GM10266 (cell line): ENCODE data around the gene APLP1.
"Not testable (repeated sequence)": the region's sequence is repeated elsewhere in the genome, so short reads cannot be mapped to it uniquely, and the experiment has no call there.

Source experiments
- DNase-seq: peaks from one replicate; pipeline ENCODE4 v3.0.0; 2012; ENCODE audit errors: extremely low spot score
- CTCF ChIP-seq: IDR thresholded peaks from 2 replicates; pipeline ENCODE4 v1.5.1; 2012; ENCODE audit warnings: mild to moderate bottlenecking, low read depth; ENCODE audit not compliant: control insufficient read depth, insufficient read depth; ENCODE audit errors: missing control alignments

Gene APLP1

DNA sequence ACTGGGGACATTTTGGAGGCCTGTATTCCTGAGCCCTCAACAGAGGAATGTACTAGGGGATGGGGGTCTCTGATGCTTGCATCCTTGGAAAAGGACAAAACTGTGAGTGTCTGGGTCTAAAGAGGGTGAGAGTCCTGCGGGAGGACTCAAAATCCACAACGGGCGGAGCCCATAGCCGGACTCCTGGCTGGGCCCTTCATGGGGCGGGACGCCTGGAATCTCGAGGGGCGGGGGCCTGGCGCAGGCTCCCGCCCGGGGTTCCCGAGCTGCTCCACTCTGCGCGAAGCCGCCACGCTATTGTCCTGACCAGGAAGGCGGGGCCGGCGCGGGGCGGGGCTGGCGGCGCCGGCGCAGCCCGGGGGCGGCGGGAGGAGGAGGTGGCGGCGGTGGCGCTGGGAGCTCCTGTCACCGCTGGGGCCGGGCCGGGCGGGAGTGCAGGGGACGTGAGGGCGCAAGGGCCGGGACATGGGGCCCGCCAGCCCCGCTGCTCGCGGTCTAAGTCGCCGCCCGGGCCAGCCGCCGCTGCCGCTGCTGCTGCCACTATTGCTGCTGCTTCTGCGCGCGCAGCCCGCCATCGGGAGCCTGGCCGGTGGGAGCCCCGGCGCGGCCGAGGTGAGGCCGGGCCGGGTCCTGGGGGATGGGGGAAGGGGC lies at the start of gene APLP1:
Gene APLP1 (plus strand): TSS at position 403 of the 651 bp plus-strand sequence. CDS start 63 bp downstream, at position 466.
- peak; percentile 83 for DNase-seq
- no peak for TF ChIP-seq CTCF

- no peak for DNase-seq
- no peak for TF ChIP-seq CTCF
Observed at GRCh38 chr19:35822579-35822978, 45.8 kb upstream of the APLP1 start.

- TF ChIP-seq CTCF = no peak
- DNase-seq = no peak
Observed at GRCh38 chr19:35824150-35824549, 44.2 kb upstream of the APLP1 start.

GRCh38 chr19:35828692-35829301 lies 39.6 kb upstream of the APLP1 start:
- no peak for DNase-seq
- no peak for TF ChIP-seq CTCF

GRCh38 chr19:35830986-35831385 lies 37.4 kb upstream of the APLP1 start:
- no peak for TF ChIP-seq CTCF
- no peak for DNase-seq

- no peak for TF ChIP-seq CTCF
- DNase-seq = no peak
Observed at GRCh38 chr19:35832054-35832453, 36.3 kb upstream of the APLP1 start.

GRCh38 chr19:35833972-35834371 lies 34.4 kb upstream of the APLP1 start:
- no peak for TF ChIP-seq CTCF
- no peak for DNase-seq

- not testable (repeated sequence) for DNase-seq
Observed at GRCh38 chr19:35836096-35836495, 32.3 kb upstream of the APLP1 start.
